Brain microvascular endothelial cell (primary cell): ENCODE results near the gene ADARB2.

Experiments
- DNase-seq: peaks from one replicate; pipeline ENCODE4 v3.0.0-alpha.2; 2020
- H3K27ac ChIP-seq: fragments of 250-450 bp; sonication (Bioruptor Pico); 2 replicates; pipeline ENCODE4 v1.5.1; 2020; ENCODE audit warnings: mild to moderate bottlenecking, moderate library complexity
- H3K27me3 ChIP-seq: fragments of 250-450 bp; sonication (Bioruptor Pico); replicated peaks from 2 replicates; pipeline ENCODE4 v1.5.1; 2020; ENCODE audit warnings: mild to moderate bottlenecking
- H3K36me3 ChIP-seq: fragments of 250-450 bp; sonication (Bioruptor Pico); replicated peaks from 2 replicates; pipeline ENCODE4 v1.5.1; 2020; ENCODE audit warnings: mild to moderate bottlenecking
- H3K4me3 ChIP-seq: 2 replicates; pipeline ENCODE4 v1.5.1; 2011; ENCODE audit warnings: low read depth, mild to moderate bottlenecking, control low read depth, low read length, moderate library complexity
- in situ Hi-C: cut with HindIII; loops from 2 replicates; pipeline ENCODE4 v1.10.0; 2017; ENCODE audit warnings: low sequenced_read_pairs, low pct_ligation_motif_present
- TF ChIP-seq, protein P1 (sequence below): IDR thresholded peaks from 2 replicates; pipeline ENCODE4 v1.5.1; 2011; ENCODE audit warnings: low read depth, mild to moderate bottlenecking, moderate library complexity, low read length, control low read depth, inconsistent platforms; ENCODE audit errors: missing control alignments

ADARB2 gene

DNA sequence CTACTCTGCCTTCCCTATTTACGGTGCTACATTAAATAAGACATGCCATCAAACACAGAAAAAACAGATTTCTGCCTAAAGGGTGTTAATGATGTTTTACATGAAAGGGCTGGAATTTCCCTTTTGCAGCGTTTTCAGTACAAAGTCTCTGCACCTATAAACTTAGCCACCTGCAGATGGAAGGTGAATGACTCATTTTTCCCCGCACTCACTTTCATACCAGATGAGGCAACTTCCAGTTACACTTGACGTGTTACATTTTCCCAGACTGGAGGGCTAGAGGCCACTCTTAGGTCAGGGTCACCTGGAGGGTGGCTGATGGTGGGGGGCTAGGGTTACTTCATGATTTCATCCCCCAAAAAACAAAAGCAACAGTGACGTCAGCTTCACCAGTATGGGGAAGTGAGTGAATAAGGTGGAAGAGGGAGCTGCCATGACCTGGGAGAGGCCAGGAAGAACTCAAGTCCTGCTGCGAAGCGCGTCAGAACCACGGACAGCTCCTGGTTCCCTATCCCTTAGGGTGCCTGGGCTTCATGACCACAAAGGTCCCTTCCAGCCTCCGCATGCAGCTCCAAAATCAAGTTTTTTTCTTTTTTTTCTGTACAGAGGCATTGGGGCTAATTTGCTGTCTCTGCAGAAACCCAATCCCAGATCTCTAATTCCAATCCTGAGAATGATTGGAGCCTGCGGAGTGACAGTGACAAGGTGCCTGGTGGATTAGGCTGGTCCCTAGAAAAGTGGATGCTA, 94.0 kb downstream of the ADARB2 start:
- in situ Hi-C loops, result no loop called here
- Histone ChIP-seq H3K27ac (no peak overlapping the region), H3K36me3 (no peaks in the 10 kb centered on the region), H3K27me3 (no peaks in the 10 kb centered on the region), H3K4me3 (no peak overlapping the region)
- DNase-seq, result no peak
- TF ChIP-seq, protein P1, sequence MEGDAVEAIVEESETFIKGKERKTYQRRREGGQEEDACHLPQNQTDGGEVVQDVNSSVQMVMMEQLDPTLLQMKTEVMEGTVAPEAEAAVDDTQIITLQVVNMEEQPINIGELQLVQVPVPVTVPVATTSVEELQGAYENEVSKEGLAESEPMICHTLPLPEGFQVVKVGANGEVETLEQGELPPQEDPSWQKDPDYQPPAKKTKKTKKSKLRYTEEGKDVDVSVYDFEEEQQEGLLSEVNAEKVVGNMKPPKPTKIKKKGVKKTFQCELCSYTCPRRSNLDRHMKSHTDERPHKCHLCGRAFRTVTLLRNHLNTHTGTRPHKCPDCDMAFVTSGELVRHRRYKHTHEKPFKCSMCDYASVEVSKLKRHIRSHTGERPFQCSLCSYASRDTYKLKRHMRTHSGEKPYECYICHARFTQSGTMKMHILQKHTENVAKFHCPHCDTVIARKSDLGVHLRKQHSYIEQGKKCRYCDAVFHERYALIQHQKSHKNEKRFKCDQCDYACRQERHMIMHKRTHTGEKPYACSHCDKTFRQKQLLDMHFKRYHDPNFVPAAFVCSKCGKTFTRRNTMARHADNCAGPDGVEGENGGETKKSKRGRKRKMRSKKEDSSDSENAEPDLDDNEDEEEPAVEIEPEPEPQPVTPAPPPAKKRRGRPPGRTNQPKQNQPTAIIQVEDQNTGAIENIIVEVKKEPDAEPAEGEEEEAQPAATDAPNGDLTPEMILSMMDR, result no peak

- TF ChIP-seq, protein P1, result no peak
- no peak for DNase-seq
- Histone ChIP-seq H3K4me3 (no peak overlapping the region), H3K27me3 (no peaks in the 10 kb centered on the region), H3K36me3 (no peaks in the 10 kb centered on the region), H3K27ac (no peak overlapping the region)
- in situ Hi-C loops, result no loop called here
These were observed 94.6 kb downstream of the ADARB2 start for GRCh38 chr10:1642600-1643160.

DNA sequence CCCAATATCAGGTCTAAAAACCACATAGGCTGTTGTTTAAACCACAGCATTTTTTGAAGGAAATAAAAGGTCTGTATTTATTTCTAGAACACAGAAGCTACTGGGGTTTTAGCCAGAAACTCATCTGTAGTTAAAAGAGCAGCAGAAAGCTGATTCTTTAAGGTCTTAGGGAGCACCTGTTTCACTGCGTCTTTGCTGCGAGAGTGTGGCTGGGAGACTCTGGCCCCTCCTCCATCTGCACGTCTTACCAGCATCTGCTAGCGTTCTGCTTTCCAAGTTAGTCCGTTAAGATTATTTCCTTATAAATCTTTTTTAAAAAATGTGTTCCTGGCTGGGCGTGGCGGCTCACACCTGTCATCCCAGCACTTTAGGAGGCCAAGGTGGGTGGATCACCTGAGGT, 95.9 kb downstream of the ADARB2 start:
- no peak for DNase-seq
- in situ Hi-C loops, result no loop called here
- Histone ChIP-seq H3K27me3 (no peaks in the 10 kb centered on the region), H3K4me3 (no peak overlapping the region), H3K36me3 (no peaks in the 10 kb centered on the region), H3K27ac (no peak overlapping the region)
- TF ChIP-seq, protein P1, result no peak

- TF ChIP-seq, protein P1, result no peak
- H3K27me3 ChIP-seq, result no peaks in the 10 kb centered on the region
- in situ Hi-C loops, result no loop called here
- H3K27ac ChIP-seq, result no peak overlapping the region
- no peak for DNase-seq
- H3K4me3 ChIP-seq, result no peak overlapping the region
- H3K36me3 ChIP-seq, result no peaks in the 10 kb centered on the region
These were observed 98.4 kb downstream of the ADARB2 start for GRCh38 chr10:1638889-1639419.

DNA sequence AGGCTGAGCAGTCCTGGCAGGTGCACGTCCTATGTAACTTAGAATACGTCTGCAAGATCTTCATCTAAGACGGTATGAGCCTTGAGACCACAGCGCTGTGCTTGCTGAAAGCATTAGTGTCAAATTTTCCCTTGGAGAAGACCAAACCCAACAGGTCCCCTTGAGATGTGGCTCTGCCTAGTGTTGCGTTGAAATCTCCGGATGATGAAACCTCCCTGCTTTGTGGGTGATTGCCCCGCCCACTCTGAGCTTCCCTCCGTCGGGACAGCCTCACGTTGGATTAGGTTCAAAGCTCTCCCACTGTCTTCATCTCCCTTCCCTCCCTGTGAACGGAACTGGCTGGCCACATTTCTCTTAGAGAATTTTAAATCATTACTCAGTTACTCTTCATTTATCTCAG, 102.0 kb downstream of the ADARB2 start:
- TF ChIP-seq, protein P1, result no peak
- DNase-seq, result no peak
- H3K27me3 ChIP-seq, result no peaks in the 10 kb centered on the region
- no peaks in the 10 kb centered on the region for H3K36me3 ChIP-seq
- in situ Hi-C loops, result no loop called here
- no peak overlapping the region for H3K4me3 ChIP-seq
- no peak overlapping the region for H3K27ac ChIP-seq
